GM23338 (cell line): Measurements from ENCODE around the gene TXNRD3. TPM values are rescaled to one million over a fixed set of nuclear protein-coding genes. Genes with fewer than 3 reads are reported as not detected.

Experiments
- ATAC-seq: fragments of 200-7000 bp; cut with Tn5 transposase; 3 replicates; pipeline ENCODE4 v1.9.1; 2020
- DNase-seq: peaks from one replicate; pipeline ENCODE4 v3.0.0-alpha.2; 2015; ENCODE audit warnings: low spot score
- H2AFZ ChIP-seq: fragments of 200-600 bp; sonication (generic); 2 replicates; pipeline ENCODE4 v1.8.0; 2016; ENCODE audit warnings: antibody characterized with exemption, mild to moderate bottlenecking, moderate library complexity
- H3F3A ChIP-seq: fragments of 200-600 bp; sonication (generic); replicated peaks from 2 replicates; pipeline ENCODE4 v1.8.0; 2017; ENCODE audit warnings: antibody characterized with exemption, mixed run types, low read depth
- H3K27ac ChIP-seq: fragments of 200-600 bp; sonication (generic); 2 replicates; pipeline ENCODE4 v1.6.1; 2016; ENCODE audit warnings: low read depth
- H3K27me3 ChIP-seq: fragments of 200-600 bp; sonication (generic); 2 replicates; pipeline ENCODE4 v1.8.0; 2016; ENCODE audit warnings: mild to moderate bottlenecking, mixed run types, moderate library complexity; ENCODE audit not compliant: insufficient read depth
- H3K36me3 ChIP-seq: fragments of 200-600 bp; sonication (generic); 2 replicates; pipeline ENCODE4 v1.8.0; 2016; ENCODE audit warnings: mild to moderate bottlenecking; ENCODE audit not compliant: insufficient read depth
- H3K4me1 ChIP-seq: fragments of 200-600 bp; sonication (generic); 2 replicates; pipeline ENCODE4 v1.8.0; 2016; ENCODE audit warnings: mild to moderate bottlenecking, moderate library complexity; ENCODE audit not compliant: insufficient read depth
- H3K4me2 ChIP-seq: fragments of 200-600 bp; sonication (generic); 2 replicates; pipeline ENCODE4 v1.7.1; 2017; ENCODE audit warnings: mixed run types
- H3K4me3 ChIP-seq: fragments of 200-600 bp; sonication (generic); 2 replicates; pipeline ENCODE4 v1.6.1; 2016; ENCODE audit warnings: mixed run types
- H3K79me2 ChIP-seq: fragments of 200-600 bp; sonication (generic); replicated peaks from 2 replicates; pipeline ENCODE4 v1.8.0; 2017; ENCODE audit warnings: mild to moderate bottlenecking; ENCODE audit not compliant: insufficient read depth
- H3K9me2 ChIP-seq: fragments of 200-600 bp; sonication (generic); 2 replicates; pipeline ENCODE4 v1.8.0; 2017; ENCODE audit not compliant: insufficient read depth
- H4K20me1 ChIP-seq: fragments of 200-600 bp; sonication (generic); replicated peaks from 2 replicates; pipeline ENCODE4 v1.8.0; 2017; ENCODE audit warnings: mild to moderate bottlenecking; ENCODE audit not compliant: insufficient read depth
- H3K27ac Mint-ChIP-seq: 2 replicates; pipeline ENCODE4 v1.8.0; 2020; ENCODE audit warnings: inconsistent platforms, mild to moderate bottlenecking, moderate library complexity, mixed read lengths
- H3K27me3 Mint-ChIP-seq: 3 replicates; pipeline ENCODE4 v1.8.0; 2022; ENCODE audit warnings: low read depth, mild to moderate bottlenecking, moderate library complexity, mixed read lengths, inconsistent platforms; ENCODE audit not compliant: insufficient read depth, poor library complexity
- H3K36me3 Mint-ChIP-seq: 3 replicates; pipeline ENCODE4 v1.8.0; 2021; ENCODE audit warnings: low read depth, mild to moderate bottlenecking, inconsistent platforms, moderate library complexity, mixed read lengths
- H3K4me1 Mint-ChIP-seq: 3 replicates; pipeline ENCODE4 v1.8.0; 2020; ENCODE audit warnings: mild to moderate bottlenecking, inconsistent platforms, mixed read lengths
- H3K4me3 Mint-ChIP-seq: 3 replicates; pipeline ENCODE4 v1.8.0; 2021; ENCODE audit warnings: moderate library complexity, mild to moderate bottlenecking, inconsistent platforms, mixed read lengths
- H3K9me3 Mint-ChIP-seq: 3 replicates; pipeline ENCODE4 v1.8.0; 2020; ENCODE audit warnings: moderate library complexity, mild to moderate bottlenecking, inconsistent platforms, mixed read lengths
- CREB1 ChIP-seq: fragments of 250-450 bp; sonication (Bioruptor Pico); IDR thresholded peaks from 2 replicates; pipeline ENCODE4 v1.5.0; 2020; ENCODE audit warnings: low read depth, mild to moderate bottlenecking, moderate library complexity
- CTCF ChIP-seq, 2 experiments: fragments of 200-600 bp in 1 of 2; sonication (generic) in 1 of 2; conservative IDR thresholded peaks; 2 replicates each; pipeline versions ENCODE4 v1.5.1 to v1.6.1; 2016 to 2017; ENCODE audit warnings: antibody characterized with exemption in 2 of 2, low read depth in 2 of 2, mild to moderate bottlenecking in 2 of 2, moderate library complexity in 1 of 2
- ETS1 ChIP-seq: IDR thresholded peaks from 2 replicates; pipeline ENCODE4 v1.6.1; 2016; ENCODE audit warnings: antibody characterized with exemption
- EZH2 ChIP-seq: fragments of 200-600 bp; sonication (generic); IDR thresholded peaks from one replicate; pipeline ENCODE4 v1.8.0; 2017; ENCODE audit warnings: antibody characterized with exemption, mild to moderate bottlenecking, low read depth; ENCODE audit not compliant: unreplicated experiment
- NANOG ChIP-seq: IDR thresholded peaks from 2 replicates; pipeline ENCODE4 v1.6.1; 2016; ENCODE audit warnings: antibody characterized with exemption, borderline replicate concordance
- ZNF114 ChIP-seq: fragments of 250-450 bp; sonication (Bioruptor Pico); IDR thresholded peaks from 2 replicates; pipeline ENCODE4 v1.5.0; 2020; ENCODE audit warnings: mild to moderate bottlenecking, moderate library complexity
- ZNF331 ChIP-seq: fragments of 250-450 bp; sonication (Bioruptor Pico); IDR thresholded peaks from 2 replicates; pipeline ENCODE4 v1.5.0; 2020; ENCODE audit warnings: low read depth, mild to moderate bottlenecking, moderate library complexity
- polyA plus RNA-seq: library from polyadenylated mRNA; unstranded; fragments of >200 nt; fragmentation: Nextera tagmentation; extraction: Ambion mirVana; gene quantifications from 2 replicates; pipeline ENCODE4 v1.2.1, GENCODE V29; 2016
- total RNA-seq: library from RNA; depleted of rRNA; stranded (reverse); fragments of >200 nt; shearing (Covaris generic); gene quantifications from 2 replicates; pipeline ENCODE4 v1.2.3, GENCODE V29; 2014

The TXNRD3 gene
- total and polyA plus RNA-seq, 2 experiments from 2014 or later = 3.0 to 4.1 TPM

DNA sequence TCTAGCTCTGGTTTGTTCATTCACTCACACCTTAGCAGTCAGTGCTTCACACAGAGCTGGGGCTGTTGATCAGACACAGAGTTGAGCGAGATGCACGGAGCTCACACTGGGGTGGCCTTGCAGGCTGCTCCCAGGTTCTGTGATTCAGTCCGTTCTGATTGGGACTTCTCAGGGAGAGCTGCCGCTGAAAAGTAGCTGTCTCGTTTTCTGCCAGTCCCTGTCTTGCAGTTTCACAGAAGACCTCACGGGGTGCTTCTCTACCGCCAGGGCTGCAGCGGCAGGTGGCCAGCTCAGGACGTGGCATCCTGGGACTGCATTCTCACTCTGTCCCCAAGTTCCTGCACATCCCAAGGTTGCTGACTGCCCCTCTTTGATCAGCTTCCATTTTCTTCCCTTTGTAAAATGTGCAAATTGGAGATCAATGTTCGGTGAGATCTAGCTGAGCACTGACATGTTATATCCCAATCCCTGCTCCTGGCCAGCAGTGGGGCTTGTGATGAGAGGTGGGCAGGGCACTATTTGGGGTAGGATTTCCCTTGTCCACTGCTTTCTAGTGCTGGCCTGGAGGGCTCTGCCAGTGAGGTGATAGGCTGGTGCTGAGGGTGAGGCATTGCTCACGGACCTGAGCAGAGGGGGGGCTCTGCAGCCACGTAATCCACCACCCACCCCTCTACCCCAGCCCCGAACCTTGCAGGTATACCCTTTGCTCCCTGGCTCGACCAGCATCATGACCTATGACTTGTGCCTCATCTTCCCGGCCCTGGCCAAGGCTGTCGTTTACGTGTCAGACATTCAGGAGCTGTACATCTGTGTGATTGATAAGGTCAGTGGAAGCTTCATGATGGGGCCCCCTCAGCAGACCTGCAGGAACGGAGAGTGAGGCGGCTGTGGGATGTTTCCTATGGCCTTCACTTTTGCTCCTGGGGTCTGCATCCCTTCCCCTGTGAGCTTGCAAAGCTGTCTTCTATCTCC is 5.3 kb upstream of the TXNRD3 start:
- peaks cover 14% of the 10 kb centered on the region for H3K9me3 Mint-ChIP-seq
- H4K20me1 ChIP-seq = no peaks in the 10 kb centered on the region
- H3K4me1 ChIP-seq = no peaks in the 10 kb centered on the region; the same call in 1 of the 2 replicates
- 0 out of 3 replicates have a peak, but pooled peaks cover 5% of the 10 kb centered on the region for H3K4me1 Mint-ChIP-seq
- peaks cover 12% of the 10 kb centered on the region for H3K27me3 Mint-ChIP-seq
- H3F3A ChIP-seq = no peaks in the 10 kb centered on the region
- no peak overlapping the region for H3K27ac Mint-ChIP-seq
- ATAC-seq (peak; percentile 71), DNase-seq (peak; percentile 74)
- H3K36me3 Mint-ChIP-seq = peaks cover 4% of the 10 kb centered on the region; the same call in 1 of the 3 replicates
- peaks cover 11% of the 10 kb centered on the region for H3K27me3 ChIP-seq
- H3K27ac ChIP-seq = no peak overlapping the region
- TF ChIP-seq CTCF (conservative IDR thresholded peaks at IDR 0.05; ENCODE audit: low read depth in 2 of 2) = peak; percentile 35 to 43
- TF ChIP-seq ETS1 = no peak
- no peaks in the 10 kb centered on the region for H3K9me2 ChIP-seq
- H3K36me3 ChIP-seq = no peaks in the 10 kb centered on the region
- no peak overlapping the region for H3K4me3 ChIP-seq
- H3K4me3 Mint-ChIP-seq = no peak overlapping the region
- H3K79me2 ChIP-seq = no peaks in the 10 kb centered on the region
- no peak overlapping the region for H2AFZ ChIP-seq
- no peak overlapping the region for H3K4me2 ChIP-seq

DNA sequence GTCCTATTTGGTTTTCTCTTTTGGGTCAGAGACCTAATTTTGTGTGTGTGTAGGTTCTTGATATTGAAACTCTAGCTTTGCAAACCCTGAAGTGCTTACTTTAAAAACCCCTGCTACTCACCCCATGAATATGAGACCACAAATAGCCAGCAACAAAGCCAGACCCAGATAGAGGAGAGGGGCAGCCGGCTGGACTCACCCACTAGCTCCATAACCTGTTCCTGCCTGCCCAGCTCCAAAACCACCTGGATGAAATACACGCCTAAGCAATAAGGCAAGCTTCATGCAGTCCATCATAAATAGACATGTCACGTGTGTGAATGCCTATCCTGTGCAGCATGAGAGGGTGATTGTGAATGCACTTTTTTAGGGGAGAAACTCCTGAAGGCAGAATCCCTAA is 3.7 kb upstream of the TXNRD3 start:
- H2AFZ ChIP-seq = no peak overlapping the region
- TF ChIP-seq ZNF331 (CRISPR knock-in tag) (no peak), CREB1 (CRISPR knock-in tag) (no peak), EZH2 (no peak), NANOG (no peak), ZNF114 (CRISPR knock-in tag) (no peak), ETS1 (no peak)
- H3K27ac ChIP-seq = no peak overlapping the region
- Mint-ChIP-seq H3K4me3 (no peak overlapping the region), H3K9me3 (peaks cover 14% of the 10 kb centered on the region), H3K27me3 (peaks cover 17% of the 10 kb centered on the region), H3K4me1 (peaks cover 5% of the 10 kb centered on the region; the same call in 1 of the 3 replicates), H3K36me3 (peaks cover 4% of the 10 kb centered on the region; the same call in 1 of the 3 replicates), H3K27ac (no peak overlapping the region)
- no peak for ATAC-seq
- H3K4me3 ChIP-seq = no peak overlapping the region
- DNase-seq = no peak
- peaks cover 22% of the 10 kb centered on the region for H3K27me3 ChIP-seq
- H3K79me2 ChIP-seq = no peaks in the 10 kb centered on the region
- no peak overlapping the region for H3K4me2 ChIP-seq
- H4K20me1 ChIP-seq = no peaks in the 10 kb centered on the region
- no peaks in the 10 kb centered on the region; the same call in 1 of the 2 replicates for H3K4me1 ChIP-seq
- no peaks in the 10 kb centered on the region for H3K9me2 ChIP-seq
- no peaks in the 10 kb centered on the region for H3K36me3 ChIP-seq
- H3F3A ChIP-seq = no peaks in the 10 kb centered on the region
